Myocyte (in vitro differentiated cells): ENCODE measurements around the gene ITFG1. TPM values are rescaled to one million over a fixed set of nuclear protein-coding genes. Genes with fewer than 3 reads are reported as not detected.
"Not testable (repeated sequence)": the region's sequence is repeated elsewhere in the genome, so short reads cannot be mapped to it uniquely, and the experiment has no call there.

Experiments used
- DNase-seq: peaks from one replicate; pipeline ENCODE4 v3.0.0-alpha.2; 2012; ENCODE audit warnings: low read depth
- total RNA-seq: library from RNA; depleted of rRNA; stranded (reverse); fragments of >200 nt; gene quantifications from 2 replicates; pipeline ENCODE4 v1.2.3, GENCODE V29; 2014

ITFG1 gene
- total RNA-seq, 1 donor from 2014 or later: 97.2 TPM

DNA sequence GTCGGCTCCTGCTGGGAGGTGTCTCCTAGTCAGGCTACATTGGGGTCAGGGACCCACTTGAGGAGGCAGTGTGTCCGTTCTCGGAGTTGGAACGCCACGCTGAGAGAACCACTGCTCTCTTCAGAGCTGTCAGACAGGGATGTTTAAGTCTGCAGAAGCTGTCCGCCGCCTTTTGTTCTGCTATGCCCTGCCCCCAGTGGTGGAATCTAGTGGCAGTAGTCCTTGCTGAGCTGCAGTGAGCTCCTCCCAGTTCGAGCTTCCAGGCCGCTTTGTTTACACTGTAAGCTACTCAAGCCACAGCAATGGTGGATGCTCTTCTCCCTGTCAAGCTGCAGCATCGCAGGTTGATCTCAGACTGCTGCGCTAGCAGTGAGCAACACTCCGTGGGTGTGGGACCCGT lies 36.0 kb downstream of the ITFG1 start:
- DNase-seq: no peak

DNA sequence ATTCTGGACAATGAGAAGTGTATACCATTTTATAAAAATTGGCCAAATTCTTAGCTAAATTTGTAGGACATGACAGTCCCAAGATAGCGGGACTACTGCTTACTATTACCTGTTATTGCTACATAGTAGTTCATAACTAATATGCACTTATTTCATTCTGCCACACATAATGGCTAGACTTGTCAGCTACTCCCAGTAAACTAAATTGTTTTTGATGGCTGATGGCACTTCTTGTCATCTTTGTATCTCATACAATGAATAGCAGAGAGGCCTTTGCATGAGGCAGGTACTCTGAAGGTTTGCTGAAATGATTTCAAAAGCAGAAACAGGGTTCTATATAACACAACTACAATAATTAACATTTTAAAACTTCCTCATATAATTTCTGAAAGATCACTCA lies 44.0 kb downstream of the ITFG1 start:
- DNase-seq: no peak

DNA sequence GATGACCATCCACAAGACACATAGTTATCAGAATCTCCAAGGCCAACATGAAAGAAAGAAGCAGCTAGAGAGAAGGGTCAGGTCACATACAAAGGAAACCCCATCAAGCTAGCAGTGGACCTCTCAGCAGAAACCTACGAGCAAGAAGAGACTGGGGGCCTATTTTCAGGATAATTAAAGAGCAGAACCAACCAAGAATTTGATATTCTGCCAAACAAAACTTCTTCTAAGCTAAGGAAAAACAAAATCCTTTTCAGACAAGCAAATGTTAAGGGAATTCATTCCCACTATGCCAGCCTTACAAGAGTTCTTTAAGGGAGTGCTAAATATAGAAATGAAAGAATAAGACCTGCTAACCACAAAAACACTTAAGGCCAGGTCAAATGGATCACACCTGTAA lies 47.8 kb downstream of the ITFG1 start:
- no peak for DNase-seq

DNA sequence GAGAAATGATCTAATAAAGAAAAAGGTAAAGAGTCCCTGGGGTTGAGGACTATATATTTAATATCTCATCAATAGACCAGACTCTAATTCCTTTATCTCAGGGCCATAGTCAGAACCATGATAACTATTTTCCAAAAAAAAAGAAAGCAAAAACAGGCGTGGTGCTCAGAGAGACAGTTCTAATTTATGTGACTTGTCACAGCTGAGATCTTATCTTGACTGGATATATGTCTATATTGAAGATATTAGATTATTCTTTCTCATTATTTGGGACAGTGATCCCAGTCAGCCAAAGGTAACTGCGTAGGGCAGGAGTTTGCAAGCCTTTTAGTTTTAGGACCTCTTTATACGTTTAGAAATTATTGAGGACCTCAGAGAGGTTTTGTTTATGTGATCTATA lies 52.4 kb downstream of the ITFG1 start:
- no peak for DNase-seq

DNA sequence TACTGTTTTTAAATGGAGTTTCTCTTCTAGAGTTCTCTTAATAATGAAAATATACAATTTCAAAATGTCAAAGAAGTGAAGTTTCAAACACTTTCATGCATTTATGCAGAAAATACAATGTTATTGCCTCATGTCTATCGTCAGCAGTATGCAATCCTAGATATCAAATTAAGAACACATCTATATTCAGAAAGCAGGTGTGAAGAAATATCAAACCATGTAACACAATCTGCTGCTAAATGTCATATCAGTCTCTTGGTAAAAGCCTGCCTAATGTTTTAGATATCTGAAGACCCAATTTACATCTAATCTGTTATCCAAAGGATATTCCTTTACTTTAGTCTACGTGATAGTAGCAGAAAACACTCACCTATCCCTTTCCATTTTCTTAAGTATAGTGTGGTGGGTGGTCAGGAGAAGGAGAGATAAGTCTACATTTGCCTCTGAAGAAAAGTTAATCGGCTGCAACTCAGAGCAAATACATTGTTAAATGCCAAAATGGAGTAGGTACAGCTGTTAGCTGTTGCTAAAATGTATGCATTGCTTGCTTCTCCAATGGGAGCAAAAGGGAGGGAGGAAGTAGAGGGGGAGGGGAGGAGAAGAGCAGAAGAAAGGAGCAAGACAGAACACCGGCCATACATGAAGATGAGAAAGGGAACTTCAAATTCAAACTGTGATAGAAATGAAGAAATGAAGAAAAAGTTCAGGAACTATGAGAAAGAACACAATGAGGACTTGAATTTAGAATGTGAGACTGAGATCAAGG lies 64.9 kb downstream of the ITFG1 start:
- no peak for DNase-seq

DNA sequence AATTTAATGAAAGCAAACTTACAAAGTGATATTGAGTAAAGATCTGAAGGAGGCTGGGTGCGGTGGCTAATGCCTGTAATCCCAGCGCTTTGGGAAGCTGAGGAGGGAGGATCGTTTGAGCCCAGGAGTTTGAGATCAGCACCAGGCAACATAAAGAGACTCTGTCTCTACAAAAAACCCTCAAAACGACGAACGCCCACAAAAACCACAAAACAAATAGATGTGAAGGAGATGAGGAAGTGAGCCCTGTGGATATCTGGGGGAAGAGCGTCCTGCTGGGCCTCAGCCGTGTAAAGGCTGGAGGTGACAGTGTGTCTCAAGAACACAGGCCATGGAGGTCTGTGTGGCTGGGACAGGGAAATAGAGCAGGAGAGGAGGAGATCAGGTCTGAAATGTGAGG lies 68.8 kb downstream of the ITFG1 start:
- DNase-seq: no peak

DNA sequence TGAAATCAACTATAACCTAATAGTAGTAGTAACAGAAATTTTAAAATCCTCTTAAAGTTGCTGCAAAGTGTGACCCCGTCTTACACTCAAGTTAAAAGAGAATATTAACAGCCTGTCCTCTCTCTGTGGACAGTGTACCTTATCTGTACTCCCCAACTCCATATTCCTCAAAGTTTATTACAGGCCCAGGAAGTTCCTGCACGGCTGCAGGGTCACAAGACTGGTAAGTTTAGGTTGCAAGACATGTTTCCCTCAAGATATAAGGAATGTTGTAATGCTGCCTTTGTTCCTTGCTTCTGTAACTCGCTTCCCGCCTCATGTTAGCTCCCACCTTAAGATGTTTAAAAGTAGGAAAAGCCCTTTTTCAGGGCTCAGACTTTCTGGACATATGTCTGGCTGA lies 72.2 kb downstream of the ITFG1 start:
- no peak for DNase-seq

DNA sequence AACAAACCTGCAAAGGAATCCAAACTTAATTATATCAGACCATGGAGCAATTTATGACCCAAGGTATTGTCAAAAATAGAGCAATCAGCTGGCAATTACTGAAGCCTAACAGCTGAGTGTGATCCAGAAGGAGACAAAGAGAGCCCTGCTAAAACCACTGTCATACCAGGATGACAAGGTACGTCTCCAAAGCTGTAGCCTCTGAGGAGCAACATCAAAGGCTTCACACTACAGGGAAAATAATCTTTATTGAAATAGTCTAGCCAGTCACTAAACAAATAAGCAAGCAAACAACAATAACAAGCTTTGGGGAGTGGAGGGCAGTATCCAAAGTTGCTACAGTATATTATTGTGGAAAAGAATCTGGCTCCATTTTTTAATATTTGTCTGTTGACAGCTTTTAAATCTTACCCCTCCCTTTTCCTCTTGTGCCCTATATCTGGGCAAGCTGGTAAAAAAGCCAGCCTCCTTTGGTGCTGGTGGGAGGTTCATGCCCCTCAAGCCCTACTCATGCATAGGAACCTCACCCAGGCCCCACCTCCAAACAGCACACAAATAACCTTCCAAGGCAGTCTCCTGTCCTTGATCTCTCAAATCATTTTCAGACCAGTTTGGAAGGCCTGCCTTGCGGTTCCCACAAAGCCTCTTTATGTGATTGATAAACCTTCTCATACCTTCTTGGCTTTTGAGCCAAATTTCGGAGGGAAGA lies 73.7 kb downstream of the ITFG1 start:
- peak; percentile 68 for DNase-seq

DNA sequence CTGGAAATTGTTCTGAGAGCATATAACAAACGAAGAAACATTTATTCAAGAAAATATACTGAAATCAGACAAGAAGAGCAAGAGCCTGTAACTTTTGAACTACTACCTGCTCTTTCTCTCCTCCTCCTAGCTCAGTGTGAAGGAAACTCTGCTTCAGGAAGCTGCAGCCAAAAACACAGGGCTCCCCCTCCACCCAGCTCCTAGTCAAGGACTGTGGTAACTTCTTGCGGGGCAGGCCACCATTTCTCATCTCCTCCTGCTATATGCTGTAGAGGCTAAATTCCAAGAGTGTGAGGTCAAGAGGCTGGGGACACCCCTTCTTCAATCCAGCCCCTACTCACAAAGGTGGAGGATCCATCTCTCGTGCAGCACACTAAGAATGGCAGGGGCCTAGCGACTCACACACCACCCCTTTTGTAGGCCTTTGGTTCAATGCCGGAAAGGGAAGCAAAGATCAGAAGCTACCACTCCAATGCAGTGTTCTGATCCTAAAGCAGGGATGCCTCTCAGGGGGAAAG lies 74.6 kb downstream of the ITFG1 start:
- no peak for DNase-seq

DNA sequence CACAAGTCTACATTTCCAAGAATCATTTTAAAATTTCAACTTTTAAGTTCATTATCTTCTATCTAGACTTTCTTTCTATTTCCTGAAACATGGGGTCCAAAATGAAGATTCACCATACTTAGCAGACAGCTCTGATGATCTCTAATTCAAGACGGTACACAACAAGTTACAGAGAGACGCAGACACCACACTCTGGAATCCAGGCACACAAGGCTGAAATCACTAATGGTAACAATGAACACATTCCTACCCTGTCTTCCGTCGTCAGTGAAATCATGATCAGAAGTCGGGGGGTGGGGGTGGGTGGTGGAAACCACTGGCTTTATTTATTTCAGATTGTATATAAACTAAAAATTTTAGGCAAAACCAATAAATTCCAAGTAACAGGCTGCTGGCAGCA lies 78.5 kb downstream of the ITFG1 start:
- no peak for DNase-seq

DNA sequence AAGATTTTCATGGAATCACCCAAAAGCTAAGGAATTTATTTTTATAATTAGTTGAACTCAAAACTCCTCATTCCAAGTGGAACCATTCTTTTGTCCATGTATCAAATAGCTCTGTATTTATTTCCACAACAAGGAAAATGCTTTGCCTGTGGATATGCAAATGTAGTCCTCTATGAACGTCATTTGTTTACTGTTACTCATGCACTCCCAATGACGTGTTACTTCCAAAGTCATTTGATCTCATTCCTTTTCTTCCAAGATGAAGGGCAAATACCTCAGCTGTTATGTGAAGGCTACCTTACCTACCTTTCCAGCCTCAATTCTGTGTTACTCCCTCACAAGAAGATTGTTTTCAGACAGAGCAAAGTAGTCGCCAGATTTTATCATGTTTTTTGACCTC lies 83.7 kb downstream of the ITFG1 start:
- DNase-seq: no peak

DNA sequence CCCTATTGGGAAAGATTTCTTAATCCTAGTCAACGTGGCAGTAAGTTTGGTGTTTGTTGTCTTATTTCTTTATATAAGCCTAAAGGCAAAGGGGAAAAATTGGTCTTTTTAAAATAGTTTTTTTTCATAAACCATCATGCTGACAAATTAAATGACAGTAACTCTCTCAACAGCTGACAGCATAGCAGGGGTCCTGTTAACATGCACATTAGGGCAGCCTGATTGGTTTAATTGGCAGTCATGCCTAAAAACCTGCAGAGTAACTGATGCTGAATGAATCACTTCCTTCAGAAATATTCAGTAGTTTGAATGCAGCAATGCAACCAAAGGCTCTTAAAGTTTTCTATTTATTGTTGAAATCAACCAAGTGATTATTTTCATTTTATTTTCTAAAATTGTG lies 85.4 kb downstream of the ITFG1 start:
- DNase-seq: no peak

DNA sequence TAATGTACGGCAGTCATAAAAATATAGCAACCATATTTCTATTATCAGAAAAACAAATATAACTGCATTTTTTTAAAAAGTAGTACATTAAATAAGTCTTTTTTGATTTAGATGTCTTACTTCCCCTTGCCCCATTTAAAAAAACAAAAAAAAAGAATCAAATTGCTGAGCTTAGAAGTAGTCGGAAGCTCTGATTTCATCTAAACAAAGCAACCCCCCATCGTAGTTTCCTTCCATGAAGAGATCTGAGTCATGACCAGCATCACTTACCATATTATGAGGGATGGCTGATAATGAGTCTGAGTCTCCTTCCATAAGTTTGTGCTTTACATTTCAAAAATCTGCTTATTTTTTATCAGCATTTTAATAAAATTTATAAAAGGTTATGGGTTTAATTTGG lies 86.2 kb downstream of the ITFG1 start:
- no peak for DNase-seq

DNA sequence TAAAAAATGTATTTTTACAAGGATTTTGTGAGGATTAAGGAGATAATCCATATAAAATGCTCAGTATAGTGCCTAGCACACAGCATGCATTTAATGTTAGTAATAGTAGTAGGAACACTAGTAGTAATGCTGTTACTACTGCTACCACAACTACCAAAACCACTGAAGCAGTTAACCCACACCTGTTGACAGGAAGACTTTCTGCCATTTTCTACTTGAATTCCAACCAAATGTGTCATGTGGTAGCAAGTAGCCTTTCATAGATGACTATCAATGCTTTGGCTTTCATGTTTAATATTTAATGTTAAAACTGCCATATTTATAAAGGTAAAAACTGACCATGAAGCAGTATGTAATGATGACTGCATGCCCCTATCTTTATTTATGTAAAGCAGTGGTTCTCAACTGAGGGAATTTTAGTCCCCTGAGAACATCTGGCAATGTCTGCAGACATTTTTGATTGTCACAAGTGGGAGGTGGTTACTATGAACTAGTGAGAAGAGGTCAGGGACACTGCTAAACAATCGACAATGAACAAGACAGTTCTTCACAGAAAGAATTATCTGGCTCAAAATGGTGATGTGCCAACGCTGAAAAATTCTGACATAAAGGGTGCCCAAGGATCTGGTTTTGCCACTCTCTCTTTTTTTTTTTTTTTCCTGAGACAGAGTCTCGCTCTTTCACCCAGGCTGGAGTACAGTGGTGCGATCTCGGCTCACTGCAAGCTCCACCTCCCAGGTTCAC lies 89.4 kb downstream of the ITFG1 start:
- DNase-seq: no peak

DNA sequence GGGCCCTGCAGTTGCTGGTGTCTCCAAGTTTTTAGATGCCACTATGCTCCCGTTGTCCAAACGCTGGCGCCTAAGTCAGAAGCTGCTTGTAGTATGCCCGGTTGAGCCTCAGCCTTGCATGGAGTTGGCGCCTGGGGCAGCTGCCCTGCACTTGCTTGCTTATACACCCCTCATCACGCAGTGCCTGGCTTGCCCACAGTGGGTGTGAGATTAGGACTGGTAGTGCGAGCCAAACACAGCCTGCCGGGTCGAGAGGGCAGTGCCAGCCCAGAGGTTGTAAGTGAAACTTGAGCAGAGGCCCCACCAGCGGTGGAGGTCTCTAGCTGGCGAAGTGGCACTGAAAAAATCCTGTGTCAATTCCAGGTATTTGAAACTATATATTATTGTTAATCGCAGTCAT lies 90.3 kb downstream of the ITFG1 start:
- no peak for DNase-seq

DNA sequence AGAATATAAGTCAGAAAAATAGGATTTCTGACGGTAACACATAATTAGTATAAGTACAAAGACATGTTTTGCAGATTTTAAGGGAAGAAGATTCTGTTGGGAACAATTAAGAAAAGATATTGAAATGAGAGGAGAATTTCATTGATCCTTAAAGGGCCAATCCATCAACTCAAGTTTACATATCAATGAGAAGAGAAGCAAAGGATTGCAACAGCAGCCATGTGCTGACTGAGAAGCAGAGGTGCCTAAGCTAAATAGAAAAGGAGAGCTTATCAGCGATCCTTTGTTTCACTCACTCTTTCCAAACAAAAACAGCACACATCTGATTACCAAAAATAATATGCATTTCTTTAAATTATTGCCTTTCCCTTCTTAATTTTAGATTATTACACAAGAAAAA lies 94.6 kb downstream of the ITFG1 start:
- DNase-seq: no peak

DNA sequence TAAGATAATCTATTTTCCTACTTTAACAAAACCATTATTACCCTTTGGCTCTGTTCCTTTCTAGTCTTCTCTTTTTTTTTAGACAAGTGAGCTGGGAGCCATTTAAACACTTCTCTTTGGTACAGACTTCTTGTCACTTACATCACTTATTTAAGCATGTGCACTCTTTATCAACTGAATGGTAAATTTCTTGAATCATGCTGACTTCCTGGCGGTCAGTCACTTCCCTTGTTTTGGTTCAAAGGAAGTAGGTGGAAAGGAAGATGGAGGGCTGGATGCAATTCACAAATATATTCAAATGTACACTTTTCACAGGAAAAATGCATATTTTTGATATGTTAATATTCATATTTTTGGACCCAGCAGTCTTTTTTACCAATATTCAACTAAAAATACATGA lies 97.1 kb downstream of the ITFG1 start:
- no peak for DNase-seq

DNA sequence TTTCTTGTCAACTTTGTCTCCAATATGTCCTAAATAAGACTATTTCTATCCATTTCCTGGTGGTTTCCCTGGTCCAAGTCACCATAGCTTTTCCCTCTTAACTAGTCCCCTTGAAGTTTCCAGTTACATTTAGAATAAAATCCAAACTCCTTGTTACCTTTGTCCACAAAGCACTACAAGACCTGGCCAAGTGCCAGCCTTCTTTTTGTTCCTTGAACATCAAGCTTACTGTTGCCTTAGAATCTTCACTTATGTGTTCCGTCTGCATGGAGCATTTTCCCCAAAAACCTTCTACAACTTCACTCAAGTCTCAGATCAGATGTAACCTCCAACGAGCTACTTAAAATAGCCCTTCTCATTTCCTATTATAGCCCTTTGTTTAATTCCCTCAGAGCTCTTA lies 101.4 kb downstream of the ITFG1 start:
- peak; percentile 16 for DNase-seq

DNA sequence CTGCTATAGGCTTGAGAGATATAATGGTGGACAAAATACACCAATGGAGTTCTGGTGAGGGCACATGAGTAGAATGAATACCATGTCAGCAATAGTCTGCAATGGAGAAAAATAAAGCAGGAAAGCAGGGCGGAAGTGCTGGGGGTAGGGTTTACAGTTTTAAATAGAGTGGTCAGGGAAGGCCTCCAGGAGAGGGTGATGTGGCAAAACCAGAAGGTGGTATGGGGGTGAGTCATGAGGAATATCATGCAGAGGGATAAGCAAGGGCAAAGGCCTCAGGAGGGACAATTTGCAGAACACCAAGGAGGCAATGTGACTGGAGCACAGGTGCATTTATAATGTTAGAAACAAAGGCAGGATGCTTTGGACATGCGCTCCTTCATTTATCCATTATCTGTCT lies 102.0 kb downstream of the ITFG1 start:
- DNase-seq: peak; percentile 82

DNA sequence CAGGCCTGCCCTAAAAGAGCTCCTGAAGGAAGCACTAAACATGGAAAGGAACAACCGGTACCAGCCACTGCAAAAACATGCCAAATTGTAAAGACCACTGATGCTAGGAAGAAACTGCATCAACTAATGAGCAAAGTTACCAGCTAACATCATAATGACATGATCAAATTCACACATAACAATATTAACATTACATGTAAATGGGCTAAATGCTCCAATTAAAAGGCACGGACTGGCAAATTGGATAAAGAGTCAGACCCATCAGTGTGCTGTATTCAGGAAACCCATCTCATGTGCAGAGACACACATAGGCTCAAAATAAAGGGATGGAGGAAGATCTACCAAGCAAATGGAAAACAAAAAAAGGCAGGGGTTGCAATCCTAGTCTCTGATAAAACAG lies 111.8 kb downstream of the ITFG1 start:
- not testable (repeated sequence) for DNase-seq

DNA sequence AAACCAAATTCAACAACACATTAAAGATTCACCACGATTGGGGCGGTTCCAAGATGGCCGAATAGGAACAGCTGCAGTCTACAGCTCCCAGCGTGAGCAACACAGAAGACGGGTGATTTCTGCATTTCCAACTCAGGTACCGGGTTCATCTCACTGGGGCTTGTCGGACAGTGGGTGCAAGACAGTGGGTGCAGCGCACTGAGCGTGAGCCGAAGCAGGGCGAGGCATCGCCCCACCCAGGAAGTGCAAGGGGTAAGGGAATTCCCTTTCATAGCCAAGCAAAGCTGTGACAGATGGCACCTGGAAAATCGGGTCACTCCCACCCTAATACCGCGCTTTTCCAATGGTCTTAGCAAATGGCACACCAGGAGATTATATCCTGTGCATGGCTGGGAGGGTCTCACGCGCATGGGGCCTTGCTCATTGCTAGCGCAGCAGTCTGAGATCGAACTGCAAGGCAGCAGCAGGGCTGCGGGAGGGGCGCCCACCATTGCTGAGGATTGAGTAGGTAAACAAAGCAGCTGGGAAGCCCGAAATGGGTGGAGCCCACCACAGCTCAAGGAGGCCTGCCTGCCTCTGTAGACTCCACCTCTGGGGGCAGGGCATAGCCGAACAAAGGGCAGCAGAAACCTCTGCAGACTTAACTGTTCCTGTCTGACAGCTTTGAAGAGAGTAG lies 113.7 kb downstream of the ITFG1 start:
- not testable (repeated sequence) for DNase-seq

DNA sequence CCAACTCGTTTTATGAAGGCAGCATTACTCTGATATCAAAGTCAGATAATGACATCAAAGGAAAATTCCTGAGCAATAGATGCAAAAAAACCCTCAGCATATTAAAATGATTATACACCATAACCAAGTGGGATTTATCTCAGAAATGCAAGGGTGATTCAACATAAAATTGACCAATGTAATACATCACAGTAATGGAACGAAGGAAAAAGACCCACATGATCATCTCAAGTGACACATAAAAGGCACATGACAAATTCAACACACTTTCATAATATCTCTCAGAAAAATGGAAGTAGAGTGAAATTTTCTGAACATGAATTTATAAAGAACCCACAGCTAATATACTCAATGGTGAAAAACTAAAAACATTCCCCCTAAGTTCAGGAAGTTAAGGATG lies 118.8 kb downstream of the ITFG1 start:
- no peak for DNase-seq
